NB4 (cell line): ENCODE measurements around the gene FUT8.

Source experiments
- DNase-seq: peaks from one replicate; pipeline ENCODE4 v3.0.0; 2010; ENCODE audit warnings: low read depth
- H3K4me3 ChIP-seq: one replicate; pipeline ENCODE4 v1.5.1; 2011; ENCODE audit warnings: mild to moderate bottlenecking, low read depth, low read length, moderate library complexity
- CTCF ChIP-seq: IDR thresholded peaks from one replicate; pipeline ENCODE4 v1.5.1; 2012; ENCODE audit warnings: low read depth, low read length
- MYC ChIP-seq: IDR thresholded peaks from 2 replicates; pipeline ENCODE4 v1.6.1; 2011; ENCODE audit warnings: low read depth, low read length
- POLR2A ChIP-seq: IDR thresholded peaks from 2 replicates; pipeline ENCODE4 v1.6.1; 2011; ENCODE audit warnings: mild to moderate bottlenecking; ENCODE audit not compliant: insufficient read length; ENCODE audit errors: extremely low read depth
- TF ChIP-seq, protein P1 (sequence below): IDR thresholded peaks from 2 replicates; pipeline ENCODE4 v1.6.1; 2011; ENCODE audit warnings: low read depth, low read length

Gene FUT8

DNA sequence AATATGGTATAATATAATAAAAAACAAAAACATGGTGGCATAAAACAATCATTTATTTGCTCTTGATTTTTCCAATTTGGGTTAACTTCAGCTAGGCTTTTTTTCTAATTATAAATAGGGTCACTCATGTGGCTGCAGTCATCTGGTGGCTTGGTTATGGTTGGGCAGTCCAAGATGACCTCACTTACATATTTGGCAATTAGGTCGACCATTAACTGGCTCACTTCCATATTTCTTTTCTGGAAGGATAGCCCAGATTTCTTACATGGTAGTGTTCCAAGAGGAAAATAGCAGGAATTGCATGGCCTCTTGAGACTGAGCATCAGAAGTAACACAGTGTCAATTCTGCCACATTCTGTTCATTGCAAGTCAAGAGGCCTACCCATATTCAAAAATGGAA, 153.4 kb downstream of the FUT8 start:
- DNase-seq = no peak
- TF ChIP-seq POLR2A = no peak
- TF ChIP-seq, protein P1, sequence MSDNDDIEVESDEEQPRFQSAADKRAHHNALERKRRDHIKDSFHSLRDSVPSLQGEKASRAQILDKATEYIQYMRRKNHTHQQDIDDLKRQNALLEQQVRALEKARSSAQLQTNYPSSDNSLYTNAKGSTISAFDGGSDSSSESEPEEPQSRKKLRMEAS = no peak
- no peak for TF ChIP-seq MYC
- no peak overlapping the region for H3K4me3 ChIP-seq

DNA sequence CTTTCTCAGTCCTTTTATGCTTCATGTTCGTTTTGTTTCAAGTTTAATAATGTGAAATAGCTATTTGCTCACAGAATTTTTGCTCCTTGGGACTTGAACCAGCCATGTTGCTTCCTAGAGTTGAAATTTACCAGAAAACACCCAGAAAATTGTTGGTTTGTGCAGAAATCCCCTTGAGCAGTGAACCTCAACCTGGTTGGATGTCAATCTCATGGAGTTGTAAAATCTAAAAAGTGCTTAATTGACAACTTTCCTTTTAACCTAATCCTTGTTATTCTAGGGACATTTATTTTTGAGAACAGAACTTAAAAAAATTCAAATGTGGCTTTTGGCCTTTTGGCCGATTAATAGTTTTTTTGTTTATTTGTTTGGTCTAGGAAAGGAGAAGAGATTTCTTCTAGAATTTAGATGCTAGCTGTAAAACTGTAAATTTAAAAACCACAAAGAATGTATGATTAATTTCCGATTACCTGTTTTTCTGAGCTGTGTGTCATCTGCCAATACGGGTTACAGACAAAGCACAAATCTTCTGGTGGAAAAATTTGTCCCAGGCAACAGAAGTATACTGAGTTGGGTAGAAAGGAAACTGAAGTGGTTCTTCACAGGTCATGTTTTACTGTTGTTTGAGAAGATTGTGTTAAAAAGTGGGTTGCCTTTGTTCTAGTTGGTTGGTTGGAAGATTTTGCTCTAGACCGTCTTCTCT, 154.4 kb downstream of the FUT8 start:
- no peak overlapping the region for H3K4me3 ChIP-seq
- no peak for DNase-seq
- TF ChIP-seq, protein P1 = no peak
- no peak for TF ChIP-seq MYC
- no peak for TF ChIP-seq CTCF
- TF ChIP-seq POLR2A = no peak

GRCh38 chr14:65574611-65575010, 162.1 kb downstream of the FUT8 start:
- DNase-seq = no peak
- TF ChIP-seq CTCF (no peak), MYC (no peak), POLR2A (no peak)
- TF ChIP-seq, protein P1 = no peak
- H3K4me3 ChIP-seq = no peak overlapping the region

DNA sequence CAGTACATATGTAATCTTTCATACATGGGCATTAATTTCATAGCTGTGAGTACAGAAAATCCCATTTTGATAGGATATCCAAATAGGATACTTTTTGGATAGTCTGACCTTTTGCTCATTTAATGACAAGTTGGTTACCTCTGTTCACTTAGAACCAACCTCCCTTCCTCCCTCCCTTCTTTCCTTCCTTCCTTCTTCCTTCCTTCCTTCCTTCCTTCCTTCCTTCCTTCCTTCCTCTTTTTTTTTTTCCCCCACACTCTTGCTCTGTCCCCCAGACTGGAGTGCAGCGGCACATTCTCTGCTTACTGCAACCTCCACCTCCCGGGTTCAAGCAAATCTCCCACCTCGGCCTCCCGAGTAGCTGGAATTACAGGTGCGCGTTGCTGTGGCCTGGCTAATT, 162.9 kb downstream of the FUT8 start:
- DNase-seq = no peak
- H3K4me3 ChIP-seq = no peak overlapping the region
- no peak for TF ChIP-seq POLR2A
- TF ChIP-seq MYC = no peak
- TF ChIP-seq, protein P1 = no peak
- no peak for TF ChIP-seq CTCF

DNA sequence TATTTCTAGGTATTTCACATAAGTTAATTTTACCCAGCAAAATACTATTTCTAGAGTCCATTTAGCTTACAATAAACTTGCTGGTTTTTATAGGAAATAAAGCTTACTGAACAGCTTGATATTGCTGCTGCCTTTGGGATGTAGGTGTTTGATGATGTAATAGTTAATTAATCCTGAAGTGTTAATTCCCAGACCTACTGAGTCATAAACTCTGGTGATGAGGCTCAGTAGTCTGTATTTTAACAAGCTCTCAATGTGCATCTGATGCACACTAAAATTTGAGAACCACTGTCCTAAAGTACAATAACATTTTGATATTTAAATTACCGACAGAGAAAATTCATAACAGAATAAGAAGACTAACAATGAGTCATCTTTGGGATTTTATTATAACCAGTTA, 168.4 kb downstream of the FUT8 start:
- TF ChIP-seq MYC (no peak), CTCF (no peak), POLR2A (no peak)
- TF ChIP-seq, protein P1 = no peak
- no peak for DNase-seq
- no peak overlapping the region for H3K4me3 ChIP-seq

- DNase-seq = no peak
- no peak overlapping the region for H3K4me3 ChIP-seq
- no peak for TF ChIP-seq MYC
- TF ChIP-seq POLR2A = no peak
- no peak for TF ChIP-seq CTCF
- TF ChIP-seq, protein P1 = no peak
Measured at GRCh38 chr14:65581378-65581777, 168.8 kb downstream of the FUT8 start.
